GM18873 (cell line): Measurements from ENCODE around the gene CMKLR1.

ENCODE experiments used
- ATAC-seq: cut with Tn5 transposase; IDR thresholded peaks from one replicate; pipeline ENCODE4 v1.9.1; 2021; ENCODE audit warnings: mild to moderate bottlenecking, moderate library complexity, moderate number of reproducible peaks; ENCODE audit not compliant: unreplicated experiment, low FRiP score

The CMKLR1 gene

GRCh38 chr12:108302403-108303311 lies 36.5 kb downstream of the CMKLR1 start:
- ATAC-seq, result no peak

- ATAC-seq, result no peak
Observed at GRCh38 chr12:108302016-108302402, 37.1 kb downstream of the CMKLR1 start.

GRCh38 chr12:108301346-108301745 lies 37.8 kb downstream of the CMKLR1 start:
- ATAC-seq, result no peak

GRCh38 chr12:108299980-108300696 lies 39.0 kb downstream of the CMKLR1 start:
- no peak for ATAC-seq

GRCh38 chr12:108299516-108299915 lies 39.6 kb downstream of the CMKLR1 start:
- no peak for ATAC-seq

DNA sequence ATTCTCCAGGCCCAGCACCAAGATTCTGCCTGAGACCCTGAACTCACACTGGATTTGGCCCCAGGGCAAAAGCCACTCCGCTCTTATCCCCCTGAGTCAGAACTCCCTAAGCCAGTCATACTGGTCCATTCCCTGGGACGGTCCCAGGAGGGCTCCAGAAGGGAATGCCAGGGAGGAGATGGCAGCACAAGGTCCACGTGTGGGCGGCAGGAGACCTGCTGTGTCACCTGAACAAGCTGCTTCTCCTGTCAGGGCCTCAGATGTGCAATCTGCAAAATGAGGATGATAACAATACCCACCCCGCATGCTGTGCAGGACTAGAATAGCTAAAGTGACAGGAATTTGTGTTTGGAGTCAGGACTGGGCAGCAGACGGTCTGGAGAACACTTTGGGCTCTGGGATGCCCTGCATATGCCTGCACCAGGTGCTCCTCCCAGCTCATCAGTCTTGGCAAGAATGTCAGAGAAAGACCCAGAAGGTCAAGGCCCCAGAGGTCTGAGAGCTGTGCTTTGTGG lies 40.3 kb downstream of the CMKLR1 start:
- no peak for ATAC-seq

GRCh38 chr12:108297895-108298760 lies 41.0 kb downstream of the CMKLR1 start:
- no peak for ATAC-seq

DNA sequence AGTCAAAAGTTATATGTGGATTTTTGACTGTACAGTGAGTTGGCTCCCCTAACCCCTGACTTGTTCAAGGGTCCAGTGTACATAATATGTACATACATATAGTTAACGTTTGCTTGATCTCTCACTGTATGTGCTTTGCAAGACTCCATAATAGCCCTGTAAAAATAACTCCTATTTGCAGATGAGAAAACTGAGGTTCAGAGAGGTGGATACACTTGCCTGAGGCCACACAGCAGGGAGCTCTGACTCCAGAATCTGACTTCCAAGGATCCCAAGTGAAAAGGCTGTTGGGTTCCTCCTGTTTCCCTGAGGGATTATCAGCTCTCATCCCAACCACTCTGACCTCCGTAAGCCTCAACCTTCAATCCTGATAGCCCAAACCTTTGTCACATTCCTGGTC lies 41.7 kb downstream of the CMKLR1 start:
- ATAC-seq, result no peak

- ATAC-seq, result no peak
Observed at GRCh38 chr12:108296945-108297344, 42.2 kb downstream of the CMKLR1 start.

DNA sequence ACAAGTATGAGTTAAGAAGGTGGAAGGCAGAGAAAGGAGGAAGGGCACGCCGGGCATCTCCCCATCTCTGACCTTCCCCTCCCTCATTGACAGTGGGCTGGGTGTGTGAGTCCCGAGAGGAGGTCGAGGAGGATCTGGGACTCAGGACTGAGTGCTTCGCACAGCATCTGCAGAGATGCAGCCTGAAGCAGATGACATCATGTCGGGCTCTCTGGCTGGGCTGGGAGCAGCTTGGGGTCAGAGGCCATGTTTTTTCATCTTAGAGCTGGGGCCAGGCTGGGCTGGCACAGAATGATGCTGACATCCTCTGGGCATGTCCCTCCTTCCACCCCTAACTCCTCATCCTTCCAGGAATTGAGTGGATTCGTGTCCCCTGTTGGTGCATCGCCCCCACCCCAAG lies 43.5 kb downstream of the CMKLR1 start:
- no peak for ATAC-seq

DNA sequence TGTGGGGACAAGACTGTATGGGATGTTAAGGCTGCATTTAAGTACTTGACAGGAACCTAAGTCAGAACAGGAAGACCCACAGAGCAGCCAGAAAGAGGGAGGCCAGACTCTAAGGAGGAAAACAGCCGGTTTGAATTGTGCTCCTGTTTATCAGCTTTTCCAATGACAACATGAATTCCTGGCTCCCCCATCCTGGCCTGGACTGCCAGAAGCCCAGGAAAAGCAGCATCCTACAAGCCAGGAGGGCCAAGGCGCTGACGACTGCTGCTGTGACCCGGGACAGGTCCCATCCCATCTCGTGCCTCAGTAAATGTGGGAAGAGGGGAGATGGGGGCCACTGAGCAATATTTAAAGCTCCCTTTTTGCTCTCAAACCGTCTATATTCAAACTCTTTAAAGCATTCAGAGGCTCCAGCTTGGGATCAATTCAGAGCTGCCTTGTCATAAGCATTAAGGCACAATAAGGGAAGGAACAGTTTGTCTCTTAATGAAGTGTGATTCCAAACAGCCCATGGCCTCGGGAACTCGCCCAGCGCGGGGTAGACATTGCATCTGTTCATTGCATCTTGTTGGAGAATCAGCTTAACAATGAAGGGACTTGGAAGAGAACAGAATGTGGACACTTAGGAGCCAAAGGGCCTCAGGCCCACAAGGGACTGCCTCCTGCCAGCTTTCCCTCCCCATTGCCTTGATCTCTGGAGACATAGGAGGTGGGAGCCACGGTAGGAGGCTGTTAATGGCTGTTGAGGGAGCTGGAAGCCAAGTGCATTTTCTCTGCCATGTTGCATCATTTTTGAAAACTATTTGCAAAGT lies 49.6 kb downstream of the CMKLR1 start:
- ATAC-seq, result no peak

DNA sequence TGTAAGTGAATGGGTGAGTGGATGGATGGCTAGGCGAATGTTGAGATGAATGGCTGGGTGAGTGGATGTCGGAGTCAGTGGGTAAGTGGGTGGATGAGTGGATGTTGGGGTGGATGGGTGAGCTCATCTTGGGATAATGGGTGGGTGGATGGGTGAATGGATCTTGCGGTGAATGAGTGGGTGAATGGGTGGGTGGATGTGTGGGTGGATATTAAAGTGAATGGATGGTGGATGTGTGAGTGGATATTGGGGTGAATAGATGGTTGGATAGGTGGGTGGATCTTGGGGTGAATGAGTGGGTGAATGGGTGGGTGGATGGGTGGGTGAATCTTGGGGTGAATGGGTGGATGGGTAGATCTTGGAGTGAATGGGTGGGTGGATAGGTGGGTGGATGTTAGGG lies 51.9 kb downstream of the CMKLR1 start:
- no peak for ATAC-seq

- ATAC-seq, result no peak
Observed at GRCh38 chr12:108285016-108285415, 54.1 kb downstream of the CMKLR1 start.

- no peak for ATAC-seq
Observed at GRCh38 chr12:108284163-108284562, 54.9 kb downstream of the CMKLR1 start.

GRCh38 chr12:108282676-108283075 lies 56.4 kb downstream of the CMKLR1 start:
- no peak for ATAC-seq

DNA sequence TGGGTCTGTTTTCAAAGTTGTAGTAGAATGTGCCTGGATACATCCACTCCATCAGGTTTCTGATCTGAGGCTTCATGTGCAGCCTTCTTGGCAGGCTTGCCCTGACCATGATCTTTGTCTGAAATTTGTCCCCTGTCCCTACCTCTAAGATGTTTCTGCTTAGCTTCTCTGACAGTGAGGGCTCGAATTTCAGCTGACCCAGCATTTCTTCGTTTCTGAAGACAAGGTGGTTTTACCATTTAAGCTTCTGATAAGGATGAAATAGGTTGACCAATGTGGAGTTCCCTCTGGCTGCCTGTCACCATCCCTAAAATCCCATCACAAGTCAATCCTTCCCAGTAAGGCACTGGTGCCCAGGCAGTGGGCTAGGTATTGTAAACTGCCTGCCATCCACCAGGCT lies 57.0 kb downstream of the CMKLR1 start:
- no peak for ATAC-seq

- no peak for ATAC-seq
Observed at GRCh38 chr12:108277613-108278012, 61.5 kb downstream of the CMKLR1 start.

DNA sequence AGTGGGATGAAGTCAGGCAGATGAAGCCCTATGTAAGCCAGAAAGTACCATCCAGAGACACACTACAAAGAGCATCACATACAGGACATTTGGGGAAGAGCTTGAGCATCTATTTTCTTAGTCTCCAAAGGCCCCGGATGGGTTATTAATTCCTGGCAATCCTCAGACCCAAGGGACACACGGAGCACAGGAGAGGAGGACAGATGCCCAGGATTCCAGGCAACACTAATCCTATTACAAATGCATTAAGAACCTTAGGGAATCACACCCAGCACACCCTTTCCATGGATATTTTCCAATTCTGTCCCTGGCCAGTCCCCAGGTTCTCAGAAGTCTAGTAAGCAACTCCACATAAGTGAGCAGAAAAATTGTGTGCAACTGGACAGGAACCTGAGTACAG lies 65.9 kb downstream of the CMKLR1 start:
- no peak for ATAC-seq

GRCh38 chr12:108271951-108272872 lies 66.9 kb downstream of the CMKLR1 start:
- ATAC-seq, result no peak
